Fibroblast of pulmonary artery (primary cell): ENCODE measurements around the gene PROS1.
"Not testable (repeated sequence)": the region's sequence is repeated elsewhere in the genome, so short reads cannot be mapped to it uniquely, and the experiment has no call there.

Source experiments
- DNase-seq: peaks from one replicate; pipeline ENCODE4 v3.0.0-alpha.2; 2010; ENCODE audit warnings: low read depth
- H3K4me3 ChIP-seq: replicated peaks from 2 replicates; pipeline ENCODE4 v1.5.1; 2011; ENCODE audit warnings: low read depth, mild to moderate bottlenecking, control low read depth, low read length, moderate library complexity
- CTCF ChIP-seq: IDR thresholded peaks from 2 replicates; pipeline ENCODE4 v1.5.1; 2011; ENCODE audit warnings: mild to moderate bottlenecking, control low read depth, low read length, inconsistent platforms; ENCODE audit errors: missing control alignments

The PROS1 gene

GRCh38 chr3:93867425-93867824 lies 106.3 kb downstream of the PROS1 start:
- DNase-seq: no peak
- no peak for TF ChIP-seq CTCF
- H3K4me3 ChIP-seq: no peak overlapping the region

- no peak for DNase-seq
- no peak overlapping the region for H3K4me3 ChIP-seq
- TF ChIP-seq CTCF: no peak
Observed at GRCh38 chr3:93861017-93861416, 112.7 kb downstream of the PROS1 start.

GRCh38 chr3:93855401-93855800 lies 118.3 kb downstream of the PROS1 start:
- H3K4me3 ChIP-seq: no peak overlapping the region
- TF ChIP-seq CTCF: no peak
- no peak for DNase-seq

GRCh38 chr3:93852228-93852627 lies 121.5 kb downstream of the PROS1 start:
- DNase-seq, H3K4me3 ChIP-seq: not testable (repeated sequence)

GRCh38 chr3:93843981-93844380 lies 129.7 kb downstream of the PROS1 start:
- no peak for TF ChIP-seq CTCF
- H3K4me3 ChIP-seq: no peak overlapping the region
- DNase-seq: peak; percentile 93

- H3K4me3 ChIP-seq, DNase-seq: not testable (repeated sequence)
Observed at GRCh38 chr3:93839193-93839592, 134.5 kb downstream of the PROS1 start.
